ENCODE measurements around the gene PTPRN2.
"Not testable (repeated sequence)": the region's sequence is repeated elsewhere in the genome, so short reads cannot be mapped to it uniquely, and the experiment has no call there.

The PTPRN2 gene

DNA sequence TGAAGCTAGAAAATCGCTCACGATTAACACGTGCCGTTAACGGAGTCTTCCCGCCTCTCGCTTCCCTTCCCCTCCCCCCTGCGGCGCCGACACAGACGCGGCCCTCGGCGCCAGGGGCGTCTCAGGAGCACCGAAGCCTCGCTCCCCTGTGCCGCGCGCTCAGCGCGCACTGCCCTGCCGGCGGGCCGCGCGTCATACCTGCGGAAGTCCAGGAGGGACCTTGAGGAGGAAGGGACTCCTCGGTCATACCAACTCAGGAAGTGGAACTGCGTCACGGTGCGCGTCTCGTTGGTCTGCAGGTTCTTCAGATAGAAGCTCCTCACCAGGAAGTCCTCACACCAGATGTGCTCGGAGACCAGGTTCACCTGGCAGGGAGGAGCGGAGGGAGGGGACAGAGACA lies 1011.2 kb downstream of the PTPRN2 start:
- DNase-seq (ENCODE audit: low read depth), result no peak

- no peak for DNase-seq (ENCODE audit: low read depth)
Measured at GRCh38 chr7:157575777-157576176, 1011.8 kb downstream of the PTPRN2 start.

DNA sequence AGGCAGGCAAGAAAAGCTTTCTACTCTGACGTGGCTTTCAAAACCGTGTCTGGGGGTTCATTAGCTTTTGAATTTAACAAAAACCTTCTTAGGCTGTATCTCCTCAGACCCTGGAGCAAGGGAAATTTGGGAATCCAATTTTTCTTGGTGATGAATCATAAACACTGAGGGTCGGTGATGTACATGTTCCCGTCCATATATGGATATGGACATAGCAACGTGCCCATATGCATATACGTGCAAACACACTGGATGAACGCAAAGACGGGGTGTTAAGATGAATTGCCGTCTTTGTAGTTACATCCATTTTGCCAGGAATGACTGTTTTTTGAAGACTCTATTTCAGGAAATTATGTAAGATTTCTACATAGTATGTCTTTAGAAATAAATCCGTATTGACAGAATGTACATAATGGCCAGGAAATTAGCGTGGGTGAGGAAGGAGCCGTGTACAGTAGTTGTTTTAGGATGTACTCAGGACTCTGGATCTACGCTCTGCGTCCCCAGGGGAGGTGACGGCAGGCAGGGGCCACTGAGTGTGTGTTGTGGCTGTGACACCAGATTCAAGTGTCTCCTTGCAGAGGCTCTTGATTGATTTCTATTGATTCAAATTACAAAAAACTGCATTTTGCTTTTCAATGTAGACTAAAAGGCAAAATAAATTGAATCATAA lies 1012.6 kb downstream of the PTPRN2 start:
- no peak for DNase-seq (ENCODE audit: low read depth)

GRCh38 chr7:157574120-157574825 lies 1013.4 kb downstream of the PTPRN2 start:
- DNase-seq (ENCODE audit: low read depth), result no peak

DNA sequence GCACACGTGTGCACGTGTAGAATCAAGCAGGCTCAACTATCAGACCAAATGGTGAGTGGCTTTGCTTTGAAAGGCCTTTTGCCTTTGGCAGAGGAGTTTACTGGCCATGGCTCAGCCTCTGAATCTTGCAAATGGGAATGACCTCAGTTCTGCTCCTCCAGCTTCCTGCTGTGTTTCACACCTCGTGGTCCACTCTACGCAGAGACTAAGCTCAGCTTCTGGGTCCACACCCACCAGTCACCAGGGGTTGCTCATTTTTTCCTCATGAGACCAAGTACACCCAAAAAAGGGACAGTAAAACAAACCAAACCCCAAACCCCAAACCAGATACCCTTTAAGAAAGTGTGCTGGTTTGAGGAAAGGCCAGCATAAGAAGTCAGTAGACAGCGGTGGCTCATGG lies 1014.4 kb downstream of the PTPRN2 start:
- DNase-seq (ENCODE audit: low read depth), result no peak

DNA sequence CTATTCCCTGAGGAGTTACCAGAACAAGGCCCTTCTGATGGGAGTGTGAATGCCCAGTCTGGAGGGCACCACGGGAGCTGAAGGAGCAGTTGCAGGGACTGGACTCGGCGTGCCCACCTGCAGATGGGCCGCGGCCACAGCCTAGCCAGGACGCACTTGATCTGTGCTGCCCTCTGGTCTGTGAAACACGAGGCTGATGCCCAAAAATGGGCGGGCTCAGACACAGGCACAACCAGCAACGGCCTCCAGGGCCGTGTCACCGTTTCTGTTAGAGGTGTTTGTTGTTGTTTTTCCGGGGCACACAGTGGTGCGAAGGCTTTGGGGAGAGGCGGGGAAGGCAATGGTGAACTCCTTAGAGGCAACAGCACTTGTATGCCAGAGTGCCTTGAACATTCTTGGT lies 1015.0 kb downstream of the PTPRN2 start:
- DNase-seq (ENCODE audit: low read depth), result no peak

GRCh38 chr7:157570531-157571200 lies 1017.0 kb downstream of the PTPRN2 start:
- no peak for DNase-seq (ENCODE audit: low read depth)

DNA sequence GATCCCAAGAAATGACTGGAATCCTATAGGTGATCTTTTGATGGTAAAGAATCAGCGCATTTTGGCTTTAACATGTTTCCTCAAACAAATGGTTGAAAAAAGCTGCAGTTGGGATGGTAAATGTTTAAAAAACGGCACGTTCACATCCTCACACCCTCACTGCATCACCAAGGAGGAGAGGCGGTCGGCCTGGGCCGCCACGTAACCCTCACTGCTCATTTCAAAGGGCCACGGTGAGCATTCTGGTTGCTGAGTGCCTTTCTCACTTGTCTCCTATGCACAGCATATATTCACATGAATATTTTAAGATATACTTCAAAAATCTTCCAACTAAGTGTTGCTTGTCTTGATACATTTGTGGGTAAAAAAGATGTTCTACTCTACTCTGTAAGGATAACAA lies 1017.7 kb downstream of the PTPRN2 start:
- DNase-seq (ENCODE audit: low read depth), result no peak

- DNase-seq (ENCODE audit: low read depth), result no peak
Measured at GRCh38 chr7:157568770-157569584, 1018.6 kb downstream of the PTPRN2 start.

DNA sequence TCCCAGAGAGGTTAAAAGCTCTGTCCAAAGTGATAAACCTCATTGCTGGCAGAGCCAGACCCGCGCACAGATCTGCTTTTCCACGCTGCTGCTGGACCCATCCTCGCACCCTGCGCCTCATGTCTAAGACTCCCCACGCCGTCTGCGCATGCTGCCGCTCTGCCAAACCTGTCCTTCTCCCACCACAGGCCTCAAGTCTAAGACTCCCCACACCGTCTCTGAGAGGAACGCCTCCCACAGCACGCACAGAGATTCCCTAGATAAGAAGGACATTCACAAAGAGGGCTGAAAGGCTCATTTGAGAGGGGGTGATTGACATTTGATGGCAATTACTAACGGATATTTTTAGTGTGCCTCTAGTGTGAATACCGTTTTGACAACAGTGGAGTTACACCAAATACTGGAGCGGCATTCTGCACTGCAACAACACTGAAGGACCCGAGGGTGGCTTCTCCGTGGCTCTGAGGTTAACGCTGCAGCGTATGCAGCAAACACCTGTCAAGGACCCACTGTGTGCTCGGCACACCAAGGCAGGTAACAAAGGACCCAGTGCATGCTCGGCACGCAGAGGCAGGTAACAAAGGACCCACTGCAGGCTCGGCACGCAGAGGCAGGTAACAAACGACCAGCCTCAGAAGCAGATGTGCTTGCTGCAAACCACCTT lies 1019.4 kb downstream of the PTPRN2 start:
- no peak for DNase-seq (ENCODE audit: low read depth)

- no peak for DNase-seq (ENCODE audit: low read depth)
Measured at GRCh38 chr7:157567666-157568065, 1020.0 kb downstream of the PTPRN2 start.

- DNase-seq (ENCODE audit: low read depth), result no peak
Measured at GRCh38 chr7:157566631-157567006, 1021.0 kb downstream of the PTPRN2 start.

DNA sequence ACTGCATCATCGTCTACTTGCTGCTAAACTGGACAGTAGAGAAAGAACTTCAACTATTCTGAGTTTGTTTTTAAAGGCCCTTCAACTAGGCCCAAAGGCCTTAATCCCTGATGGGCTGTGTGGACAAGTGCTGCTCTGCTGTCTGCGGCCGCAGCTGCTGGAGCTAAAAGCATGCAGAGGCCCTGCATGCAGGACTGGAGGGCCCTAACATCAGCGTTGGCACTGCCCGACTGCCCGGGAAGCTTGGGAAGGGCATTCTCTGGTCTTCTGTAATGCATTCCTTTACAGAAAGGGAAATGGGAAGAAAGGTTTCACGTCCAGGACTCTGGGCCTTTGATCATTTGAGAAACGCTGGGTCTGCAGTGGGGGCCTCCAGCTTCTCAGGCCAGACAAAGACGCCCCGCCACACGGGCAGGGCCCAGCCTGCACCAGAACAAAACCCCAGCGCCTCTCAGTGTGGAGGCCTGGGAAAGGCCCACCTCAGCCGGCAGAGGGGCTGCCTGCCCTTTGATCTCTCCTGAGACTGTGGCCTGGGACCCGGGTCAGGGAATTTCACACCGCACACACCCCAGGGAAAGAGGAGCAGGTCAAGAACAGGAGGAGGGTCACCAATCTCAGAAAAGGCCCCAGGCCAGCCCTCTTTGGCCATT lies 1021.5 kb downstream of the PTPRN2 start:
- no peak for DNase-seq (ENCODE audit: low read depth)

- no peak for DNase-seq (ENCODE audit: low read depth)
Measured at GRCh38 chr7:157565201-157565626, 1022.4 kb downstream of the PTPRN2 start.

- DNase-seq (ENCODE audit: low read depth), result no peak
Measured at GRCh38 chr7:157564517-157565177, 1023.0 kb downstream of the PTPRN2 start.

- not testable (repeated sequence) for DNase-seq (ENCODE audit: low read depth)
Measured at GRCh38 chr7:157563467-157564135, 1024.0 kb downstream of the PTPRN2 start.

DNA sequence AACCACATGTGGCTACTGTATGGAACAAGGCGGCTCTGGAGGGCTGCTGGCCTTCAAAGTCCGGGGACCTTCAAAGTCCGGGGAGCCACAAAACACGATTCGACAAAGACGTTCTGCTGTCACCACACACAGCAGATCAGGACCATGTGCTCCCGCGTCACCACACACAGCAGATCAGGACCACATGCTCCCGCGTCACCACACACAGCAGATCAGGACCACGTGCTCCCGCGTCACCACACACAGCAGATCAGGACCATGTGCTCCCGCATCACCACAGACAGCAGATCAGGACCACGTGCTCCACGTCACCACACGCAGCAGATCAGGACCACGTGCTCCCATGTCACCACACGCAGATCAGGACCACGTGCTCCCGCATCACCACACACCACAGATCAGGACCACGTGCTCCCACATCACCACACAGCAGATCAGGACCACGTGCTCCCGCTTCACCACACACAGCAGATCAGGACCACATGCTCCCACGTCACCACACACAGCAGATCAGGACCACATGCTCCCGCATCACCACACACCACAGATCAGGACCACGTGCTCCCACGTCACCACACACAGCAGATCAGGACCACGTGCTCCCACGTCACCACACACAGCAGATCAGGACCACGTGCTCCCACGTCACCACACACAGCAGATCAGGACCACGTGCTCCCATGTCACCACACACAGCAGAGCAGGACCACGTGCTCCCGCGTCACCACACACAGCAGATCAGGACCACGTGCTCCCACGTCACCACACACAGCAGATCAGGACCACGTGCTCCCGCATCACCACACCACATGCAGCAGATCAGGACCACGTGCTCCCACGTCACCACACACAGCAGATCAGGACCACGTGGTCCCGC lies 1024.9 kb downstream of the PTPRN2 start:
- DNase-seq (ENCODE audit: low read depth), result not testable (repeated sequence)

DNA sequence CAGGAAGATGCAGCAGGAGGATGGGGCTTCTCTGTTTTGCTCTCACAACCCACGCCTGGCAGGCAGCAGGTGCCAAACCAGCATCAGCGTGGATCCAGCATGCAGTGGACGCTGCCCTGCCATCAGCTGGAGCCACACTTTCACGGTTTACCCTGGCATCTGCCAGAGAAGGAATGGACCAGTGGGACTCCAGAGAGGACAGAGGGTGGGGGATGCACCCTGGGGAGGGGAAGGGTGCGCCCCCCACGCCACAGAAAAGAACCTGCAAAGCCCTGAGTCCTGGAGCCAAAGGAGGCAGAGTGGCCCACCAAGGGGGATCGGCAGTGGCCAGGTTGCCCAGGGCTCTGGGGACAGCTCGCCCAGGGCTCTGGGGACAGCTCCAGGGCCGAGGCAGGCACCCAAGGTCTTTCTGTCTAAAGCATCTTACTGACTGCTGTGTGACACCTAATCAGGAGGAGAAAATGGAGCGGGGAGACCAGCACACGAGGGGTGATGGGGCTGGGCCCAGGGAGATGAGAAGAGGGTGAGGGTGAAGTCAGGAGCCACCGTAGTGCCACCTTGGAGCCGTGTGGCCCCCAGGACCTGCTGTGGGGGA lies 1025.7 kb downstream of the PTPRN2 start:
- no peak for DNase-seq (ENCODE audit: low read depth)

DNA sequence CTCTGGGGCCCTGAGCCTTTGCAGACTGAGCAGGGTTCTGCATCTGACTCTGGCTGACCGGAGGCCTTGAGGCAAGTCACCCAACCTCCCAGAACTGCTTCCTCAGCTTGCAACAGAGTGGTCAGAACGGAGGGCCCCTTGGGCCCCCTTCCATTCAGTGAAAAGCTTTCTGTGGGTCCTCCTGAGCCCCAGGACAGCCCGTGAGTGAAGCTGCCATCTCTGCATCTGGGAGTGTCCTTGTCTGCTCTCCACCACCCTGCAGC lies 1026.2 kb downstream of the PTPRN2 start:
- DNase-seq (ENCODE audit: low read depth), result no peak

All from CMK (cell line).